Epithelial cell of esophagus (primary cell): ENCODE data around the gene RYR1.
"Not testable (repeated sequence)": the region's sequence is repeated elsewhere in the genome, so short reads cannot be mapped to it uniquely, and the experiment has no call there.

Experiments
- DNase-seq: peaks from one replicate; pipeline ENCODE4 v3.0.0; 2010; ENCODE audit warnings: low read depth
- H3K4me3 ChIP-seq: 2 replicates; pipeline ENCODE4 v1.5.1; 2011; ENCODE audit warnings: mild to moderate bottlenecking, low read length, control low read depth
- CTCF ChIP-seq: IDR thresholded peaks from 2 replicates; pipeline ENCODE4 v1.5.1; 2011; ENCODE audit warnings: low read depth, mild to moderate bottlenecking, low read length, control low read depth, inconsistent platforms; ENCODE audit not compliant: insufficient read depth; ENCODE audit errors: missing control alignments

Gene RYR1

GRCh38 chr19:38513762-38514167 lies 80.3 kb downstream of the RYR1 start:
- no peak for TF ChIP-seq CTCF
- H3K4me3 ChIP-seq, result no peak overlapping the region
- DNase-seq, result no peak

GRCh38 chr19:38514812-38515633 lies 81.5 kb downstream of the RYR1 start:
- H3K4me3 ChIP-seq, result no peak overlapping the region
- peak; percentile 86 for TF ChIP-seq CTCF

GRCh38 chr19:38515896-38516295 lies 82.4 kb downstream of the RYR1 start:
- H3K4me3 ChIP-seq, result no peak overlapping the region
- no peak for TF ChIP-seq CTCF
- DNase-seq, result no peak

More at GRCh38 chr19:38514812-38515633, 81.5 kb downstream of the RYR1 start:
- DNase-seq, result peak; percentile 64

GRCh38 chr19:38516802-38517201 lies 83.3 kb downstream of the RYR1 start:
- no peak for DNase-seq
- H3K4me3 ChIP-seq, result no peak overlapping the region
- TF ChIP-seq CTCF, result no peak

- DNase-seq, result no peak
- no peak overlapping the region for H3K4me3 ChIP-seq
- TF ChIP-seq CTCF, result no peak
Measured at GRCh38 chr19:38517321-38517720, 83.8 kb downstream of the RYR1 start.

- not testable (repeated sequence) for DNase-seq
Measured at GRCh38 chr19:38517980-38518379, 84.5 kb downstream of the RYR1 start.

GRCh38 chr19:38519168-38519567 lies 85.7 kb downstream of the RYR1 start:
- no peak for TF ChIP-seq CTCF
- DNase-seq, result no peak
- no peak overlapping the region for H3K4me3 ChIP-seq

More at GRCh38 chr19:38517980-38518379, 84.5 kb downstream of the RYR1 start:
- H3K4me3 ChIP-seq, result not testable (repeated sequence)
